IPS DF 4.7 (cell line): ENCODE data around the gene FFAR1.

Experiments used
- DNase-seq: peaks from one replicate; pipeline ENCODE4 v3.0.0-alpha.2; 2013; ENCODE audit warnings: low spot score; ENCODE audit errors: extremely low read depth

The FFAR1 gene, protein sequence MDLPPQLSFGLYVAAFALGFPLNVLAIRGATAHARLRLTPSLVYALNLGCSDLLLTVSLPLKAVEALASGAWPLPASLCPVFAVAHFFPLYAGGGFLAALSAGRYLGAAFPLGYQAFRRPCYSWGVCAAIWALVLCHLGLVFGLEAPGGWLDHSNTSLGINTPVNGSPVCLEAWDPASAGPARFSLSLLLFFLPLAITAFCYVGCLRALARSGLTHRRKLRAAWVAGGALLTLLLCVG (N-terminal part only)

DNA sequence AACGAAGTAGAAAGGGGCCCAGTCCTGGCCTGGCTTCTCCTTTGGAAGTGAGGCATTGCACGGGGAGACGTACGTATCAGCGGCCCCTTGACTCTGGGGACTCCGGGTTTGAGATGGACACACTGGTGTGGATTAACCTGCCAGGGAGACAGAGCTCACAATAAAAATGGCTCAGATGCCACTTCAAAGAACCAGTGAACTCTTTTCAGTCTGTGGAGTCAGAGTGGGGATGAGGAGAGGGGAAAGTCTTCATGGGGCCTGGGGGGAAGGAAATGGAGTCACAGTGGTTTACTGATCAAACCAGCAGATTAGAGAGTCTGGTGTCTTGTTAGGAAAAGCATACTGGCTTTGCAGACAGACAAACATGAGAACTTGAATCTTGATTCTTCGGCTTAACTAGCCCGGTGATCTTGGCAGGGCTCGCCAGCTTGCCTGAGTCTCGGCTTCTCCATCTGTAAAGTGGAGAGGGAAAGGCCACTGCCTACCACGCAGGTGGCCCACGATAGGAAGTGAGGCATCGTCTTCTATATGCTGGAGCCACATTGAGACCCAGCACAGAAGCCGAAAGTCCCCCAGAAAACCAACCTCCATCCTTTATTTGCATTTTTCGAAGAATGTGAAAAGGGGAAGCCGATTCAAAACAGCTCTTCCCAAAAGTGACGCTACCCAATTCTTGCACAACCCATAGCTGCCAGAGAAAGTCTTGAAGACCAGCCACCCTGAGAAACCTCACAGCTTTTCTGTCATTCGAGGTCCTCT is at the start of gene FFAR1:
FFAR1 (plus strand) TSS at position 732 of the 759 bp plus-strand sequence. CDS start 3,650 bp downstream, outside the sequence.
- no peak for DNase-seq

DNA sequence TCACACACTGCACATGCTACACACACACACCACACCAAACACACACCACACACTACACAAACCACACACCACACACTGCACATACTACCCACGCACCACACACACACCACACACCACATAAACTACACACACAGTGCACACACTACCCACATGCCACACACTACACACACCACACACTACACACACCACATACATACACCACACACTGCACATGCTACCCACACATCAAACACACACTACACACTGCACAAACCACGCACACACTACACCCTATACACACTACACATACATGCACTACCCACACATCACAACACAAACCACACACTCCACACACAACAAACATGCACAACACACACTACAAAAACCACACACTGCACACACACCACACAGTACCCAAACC is 49.8 kb upstream of the FFAR1 start:
- DNase-seq: no peak

DNA sequence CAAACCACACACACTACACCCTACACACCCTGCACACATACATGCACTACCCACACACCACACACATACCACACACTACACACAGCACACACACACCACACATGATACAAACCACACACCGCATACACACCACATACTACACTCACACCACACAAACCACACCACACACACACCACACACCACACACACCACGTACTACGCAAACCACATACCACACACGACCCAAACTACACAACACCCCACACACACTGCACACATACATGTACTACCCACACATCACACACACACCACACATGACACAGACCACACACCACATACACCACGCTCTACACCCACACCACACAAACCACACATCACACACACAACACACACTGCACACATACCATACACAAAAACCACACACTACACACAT is 49.1 kb upstream of the FFAR1 start:
- DNase-seq: no peak

DNA sequence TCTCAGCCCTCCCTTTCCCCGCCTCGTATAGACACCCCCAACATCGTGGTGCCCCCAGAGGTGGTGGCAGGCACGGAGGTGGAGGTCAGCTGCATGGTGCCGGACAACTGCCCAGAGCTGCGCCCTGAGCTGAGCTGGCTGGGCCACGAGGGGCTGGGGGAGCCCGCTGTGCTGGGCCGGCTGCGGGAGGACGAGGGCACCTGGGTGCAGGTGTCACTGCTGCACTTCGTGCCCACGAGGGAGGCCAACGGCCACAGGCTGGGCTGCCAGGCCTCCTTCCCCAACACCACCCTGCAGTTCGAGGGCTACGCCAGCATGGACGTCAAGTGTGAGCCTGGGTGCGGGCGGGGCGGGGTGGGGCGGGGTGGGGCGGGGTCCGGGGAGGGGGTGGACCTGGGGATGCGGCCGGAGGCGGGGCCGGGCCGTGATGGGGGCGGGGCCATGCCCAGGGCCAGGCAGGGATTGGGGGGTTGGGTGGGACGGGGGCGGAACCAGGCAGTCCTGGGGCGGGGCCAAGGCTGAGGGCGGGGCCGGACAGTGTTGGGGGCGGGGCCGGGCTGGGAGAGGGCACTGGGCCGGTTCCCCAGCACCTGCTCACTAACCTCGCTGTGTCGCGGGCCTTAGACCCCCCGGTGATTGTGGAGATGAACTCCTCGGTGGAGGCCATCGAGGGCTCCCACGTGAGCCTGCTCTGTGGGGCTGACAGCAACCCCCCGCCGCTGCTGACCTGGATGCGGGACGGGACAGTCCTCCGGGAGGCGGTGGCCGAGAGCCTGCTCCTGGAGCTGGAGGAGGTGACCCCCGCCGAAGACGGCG is 48.0 kb upstream of the FFAR1 start:
- DNase-seq: no peak

DNA sequence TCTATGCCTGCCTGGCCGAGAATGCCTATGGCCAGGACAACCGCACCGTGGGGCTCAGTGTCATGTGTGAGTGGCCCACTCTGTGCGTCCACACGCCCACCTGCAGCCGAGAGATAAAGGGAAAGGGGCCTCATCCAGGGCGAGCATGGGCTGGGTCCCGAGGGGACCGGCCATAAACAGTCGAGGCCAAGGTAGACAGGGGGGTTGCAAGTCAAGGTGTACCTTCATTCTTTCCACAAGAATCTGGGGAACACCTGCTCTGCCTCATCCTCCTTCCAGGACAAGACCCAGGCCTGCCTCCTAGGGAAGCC is 47.4 kb upstream of the FFAR1 start:
- DNase-seq: no peak

DNA sequence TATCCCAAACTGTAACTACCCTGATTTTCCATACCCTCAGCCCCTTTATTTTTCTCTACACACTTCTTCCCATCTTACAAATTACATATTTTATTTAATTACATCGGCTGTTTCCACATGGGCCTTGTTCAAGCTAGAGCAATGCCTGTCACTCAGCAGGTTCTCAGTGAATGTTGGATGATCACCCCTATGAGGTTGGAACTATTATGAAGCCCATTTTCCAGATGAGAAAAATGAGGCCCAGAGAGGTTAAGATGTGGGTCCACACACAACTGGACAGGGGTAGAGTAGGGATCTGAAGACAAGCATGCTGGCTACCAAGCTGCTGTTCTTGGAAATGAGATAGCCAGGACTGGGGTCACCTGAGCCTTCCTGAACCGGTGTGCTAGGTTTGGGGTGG is 45.7 kb upstream of the FFAR1 start:
- DNase-seq: no peak

DNA sequence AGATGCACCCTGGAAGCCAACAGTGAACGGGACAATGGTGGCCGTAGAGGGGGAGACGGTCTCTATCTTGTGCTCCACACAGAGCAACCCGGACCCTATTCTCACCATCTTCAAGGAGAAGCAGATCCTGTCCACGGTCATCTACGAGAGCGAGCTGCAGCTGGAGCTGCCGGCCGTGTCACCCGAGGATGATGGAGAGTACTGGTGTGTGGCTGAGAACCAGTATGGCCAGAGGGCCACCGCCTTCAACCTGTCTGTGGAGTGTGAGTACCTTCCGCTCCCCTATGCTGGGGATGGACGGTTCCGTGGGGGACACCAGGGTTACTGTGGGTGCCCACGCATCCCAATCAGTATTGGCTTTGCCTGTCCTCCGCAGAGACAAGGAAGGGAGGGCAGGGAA is 45.3 kb upstream of the FFAR1 start:
- no peak for DNase-seq

DNA sequence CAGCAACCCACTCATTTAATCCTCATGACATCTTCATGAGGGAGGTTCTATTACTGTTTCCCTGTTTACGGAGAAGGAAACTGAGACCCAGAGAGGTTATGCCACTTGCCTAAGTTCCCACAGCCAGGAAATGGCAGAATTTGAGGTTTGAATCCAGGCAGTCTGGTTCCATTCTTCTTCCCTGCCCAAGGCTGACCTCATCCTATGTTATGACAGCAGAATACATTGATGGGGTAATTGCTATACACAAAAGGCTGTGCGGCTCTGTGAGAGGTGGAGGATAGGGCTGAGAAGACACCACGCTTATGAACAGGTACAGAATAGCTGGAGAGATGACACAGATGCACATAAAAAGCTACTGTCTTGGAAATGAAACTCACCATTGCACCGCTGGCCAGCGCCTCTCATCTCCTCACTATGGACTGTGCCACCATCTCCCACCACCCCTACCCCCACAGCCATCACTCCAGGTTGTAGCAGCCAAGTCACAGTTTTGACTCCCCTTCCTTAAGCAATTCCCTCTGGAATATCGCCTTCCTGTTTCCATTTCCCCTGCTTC is 44.3 kb upstream of the FFAR1 start:
- DNase-seq: no peak

DNA sequence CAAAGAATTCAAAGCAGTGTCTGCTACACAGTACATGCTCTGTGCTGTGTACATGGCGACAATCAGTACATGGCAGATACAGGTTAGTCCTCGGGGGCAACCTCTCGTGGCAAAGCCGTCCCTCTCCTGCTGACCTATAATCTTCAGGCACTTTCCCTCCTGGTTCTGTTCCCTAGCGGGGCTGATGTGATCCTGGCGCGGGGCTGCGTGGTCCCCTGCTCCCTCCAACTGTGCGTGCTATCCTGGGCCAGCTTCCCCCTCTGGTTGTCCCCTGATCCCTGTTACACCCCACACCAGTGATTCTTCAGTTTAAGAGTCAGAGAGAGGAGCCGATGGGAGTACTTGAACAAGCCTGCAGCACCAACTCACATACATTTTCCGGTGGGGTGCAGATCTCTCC is 43.7 kb upstream of the FFAR1 start:
- DNase-seq: no peak

DNA sequence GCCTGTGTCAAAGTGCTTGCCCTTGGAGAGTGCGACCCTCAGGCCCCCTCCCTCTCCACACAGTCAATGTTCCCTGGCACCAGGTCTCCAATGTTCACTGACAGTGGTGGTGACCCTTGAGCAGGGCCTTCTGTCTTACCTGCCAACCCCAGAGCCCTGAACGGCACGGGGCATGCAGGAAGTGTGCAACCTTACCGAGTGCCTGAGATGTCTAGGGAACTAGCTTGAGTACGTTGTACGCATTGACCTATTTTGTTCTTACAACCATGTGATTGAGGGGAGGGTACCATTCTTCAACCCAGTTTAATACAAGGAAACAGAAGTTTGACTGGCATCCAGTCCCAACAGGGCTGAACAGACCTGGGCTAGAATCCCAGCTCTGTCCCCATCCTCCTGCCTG is 42.5 kb upstream of the FFAR1 start:
- no peak for DNase-seq

DNA sequence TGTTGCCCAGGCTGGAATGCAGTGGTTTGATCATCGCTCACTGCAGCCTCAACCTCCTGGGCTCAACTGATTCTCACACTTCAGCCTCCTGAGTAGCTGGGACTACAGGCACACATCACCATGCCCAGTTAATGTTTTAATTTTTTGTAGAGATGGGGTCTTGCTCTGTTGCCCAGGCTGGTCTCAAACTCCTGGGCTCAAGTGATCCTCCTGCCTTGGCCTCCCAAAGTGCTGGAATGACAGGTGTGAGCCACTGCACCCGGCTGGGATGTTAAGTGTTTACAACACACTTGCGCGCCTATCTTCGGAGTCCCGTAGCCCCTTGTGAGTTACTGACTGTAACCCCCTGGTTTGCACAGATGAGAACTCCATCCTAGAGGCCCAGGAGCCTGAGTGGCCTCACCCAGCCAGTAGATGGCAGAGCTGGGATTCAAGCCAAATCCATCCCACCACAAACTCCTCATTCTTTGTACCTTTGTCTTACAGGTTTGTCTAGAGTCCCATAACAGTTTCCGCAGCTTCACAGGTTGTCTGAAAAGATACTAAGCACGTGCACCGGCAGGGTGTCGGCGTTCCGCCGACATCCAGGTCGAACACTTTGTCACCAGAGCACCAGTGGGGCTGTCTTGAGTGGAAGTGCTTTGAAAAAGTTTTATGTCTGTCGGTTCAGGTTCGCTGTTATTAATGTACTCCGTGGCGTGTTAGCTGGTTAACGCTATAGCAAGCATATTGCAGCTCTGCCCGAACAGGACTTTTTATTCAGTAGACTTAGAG is 41.0 kb upstream of the FFAR1 start:
- no peak for DNase-seq

DNA sequence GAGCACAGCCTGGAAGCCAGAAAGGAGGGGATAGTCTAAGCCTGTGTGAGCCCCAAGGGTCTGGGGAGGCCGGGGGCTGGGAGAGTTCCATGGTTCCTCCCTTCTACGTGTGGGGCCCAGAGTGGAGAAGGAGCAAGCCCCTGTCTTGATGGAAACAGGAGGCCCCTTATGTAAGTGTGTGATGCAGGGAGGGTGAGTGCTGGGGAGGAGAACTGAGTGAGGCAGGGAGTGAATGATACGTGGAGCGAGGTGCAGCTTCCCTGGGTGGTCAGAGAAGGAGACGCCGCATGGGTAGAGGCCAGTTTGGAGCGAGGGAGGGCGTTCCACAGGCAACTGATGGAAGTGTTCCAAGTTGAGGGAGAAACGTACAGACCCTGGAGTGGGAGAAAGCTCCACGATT is 39.8 kb upstream of the FFAR1 start:
- no peak for DNase-seq

DNA sequence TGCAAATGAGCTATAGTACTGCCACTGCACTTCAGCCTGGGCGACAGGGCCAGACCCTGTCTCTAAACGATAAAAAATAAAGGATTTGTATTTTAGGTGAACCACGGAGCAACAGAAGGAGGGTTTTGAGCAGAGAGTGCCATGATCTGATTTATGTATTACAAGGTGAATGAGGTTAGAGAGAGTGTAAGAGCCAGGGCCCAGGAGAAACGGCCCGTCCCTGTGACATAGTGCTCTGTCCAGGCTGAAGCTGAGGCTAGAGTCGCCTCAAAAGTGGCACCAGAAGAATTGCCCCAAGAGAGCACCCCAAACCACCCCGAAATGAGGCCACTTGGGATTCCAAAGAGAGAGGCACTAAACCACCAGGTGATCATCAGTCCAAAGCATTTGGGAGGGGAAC is 38.8 kb upstream of the FFAR1 start:
- DNase-seq: no peak

DNA sequence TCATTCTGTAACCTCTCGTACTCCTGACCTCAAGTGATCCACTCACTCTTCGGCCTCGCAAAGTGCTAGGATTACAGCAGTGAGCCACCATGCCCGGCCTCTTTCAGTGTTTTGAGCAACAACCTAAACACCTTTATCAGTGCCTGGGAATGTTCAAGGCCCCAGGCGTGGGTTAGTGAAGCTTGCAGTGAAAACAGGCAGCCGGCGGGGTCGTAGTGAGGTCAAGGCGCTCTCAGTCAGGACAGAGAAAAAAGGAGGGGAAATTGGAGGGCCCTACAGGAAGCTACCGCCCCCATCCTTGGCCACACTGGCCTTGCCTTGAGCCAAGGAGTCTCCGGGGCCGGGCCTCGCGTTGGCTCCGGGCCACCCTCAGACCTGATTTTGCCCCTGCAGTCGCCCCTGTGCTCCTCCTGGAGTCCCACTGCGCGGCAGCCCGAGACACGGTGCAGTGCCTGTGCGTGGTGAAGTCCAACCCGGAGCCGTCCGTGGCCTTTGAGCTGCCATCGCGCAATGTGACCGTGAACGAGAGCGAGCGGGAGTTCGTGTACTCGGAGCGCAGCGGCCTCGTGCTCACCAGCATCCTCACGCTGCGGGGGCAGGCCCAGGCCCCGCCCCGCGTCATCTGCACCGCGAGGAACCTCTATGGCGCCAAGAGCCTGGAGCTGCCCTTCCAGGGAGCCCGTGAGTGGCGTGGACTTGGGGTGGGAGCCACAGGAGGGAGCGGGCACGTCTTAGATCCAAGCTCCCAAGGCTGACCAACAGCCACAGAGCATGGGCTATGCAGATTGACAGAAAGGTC is 38.0 kb upstream of the FFAR1 start:
- DNase-seq: no peak

DNA sequence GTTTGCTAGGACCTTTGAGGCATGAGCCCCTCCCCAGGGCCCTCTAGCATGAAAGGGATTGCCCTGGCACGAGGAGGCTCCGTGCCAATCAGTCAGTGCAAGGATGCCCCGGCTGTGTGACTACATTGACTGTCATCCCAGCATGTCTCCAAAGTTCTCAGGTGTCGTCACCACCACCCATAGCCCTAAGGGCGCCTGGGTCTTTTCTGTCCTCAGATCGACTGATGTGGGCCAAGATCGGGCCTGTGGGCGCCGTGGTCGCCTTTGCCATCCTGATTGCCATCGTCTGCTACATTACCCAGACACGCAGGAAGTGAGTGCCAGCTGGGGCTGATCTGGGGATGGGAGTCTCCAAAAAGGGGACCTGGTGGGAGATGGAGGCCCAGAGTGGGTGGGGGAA is 37.4 kb upstream of the FFAR1 start:
- DNase-seq: no peak

DNA sequence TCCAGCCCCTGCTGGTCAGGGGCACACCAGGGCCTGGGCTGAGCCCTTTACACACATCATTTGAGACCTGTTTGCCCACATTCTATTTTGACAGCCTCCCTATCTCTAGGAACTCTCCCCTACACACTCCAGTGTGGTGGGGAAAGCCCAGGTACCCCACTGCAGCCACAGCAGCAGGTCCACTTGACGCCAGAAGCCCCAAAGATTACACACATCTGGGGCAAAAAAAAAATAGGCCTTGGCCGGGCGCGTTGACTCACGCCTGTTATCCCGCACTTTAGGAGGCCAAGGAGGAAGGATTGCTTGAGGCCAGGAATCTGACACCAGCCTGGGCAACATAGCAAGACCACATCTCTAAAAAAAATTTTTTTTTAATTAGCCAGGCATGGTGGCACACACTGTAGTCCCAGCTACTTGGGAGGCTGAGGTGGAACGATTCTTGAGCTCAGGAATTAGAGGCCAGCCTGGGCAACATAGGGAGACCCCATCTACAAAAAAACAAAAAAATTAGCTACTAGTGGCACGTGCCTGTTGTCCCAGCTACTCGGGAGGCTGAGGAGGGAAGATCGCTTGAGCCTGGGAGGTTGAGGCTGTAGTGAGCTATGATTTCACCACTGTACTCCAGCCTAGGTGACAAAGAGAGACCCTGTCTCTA is 36.8 kb upstream of the FFAR1 start:
- no peak for DNase-seq

DNA sequence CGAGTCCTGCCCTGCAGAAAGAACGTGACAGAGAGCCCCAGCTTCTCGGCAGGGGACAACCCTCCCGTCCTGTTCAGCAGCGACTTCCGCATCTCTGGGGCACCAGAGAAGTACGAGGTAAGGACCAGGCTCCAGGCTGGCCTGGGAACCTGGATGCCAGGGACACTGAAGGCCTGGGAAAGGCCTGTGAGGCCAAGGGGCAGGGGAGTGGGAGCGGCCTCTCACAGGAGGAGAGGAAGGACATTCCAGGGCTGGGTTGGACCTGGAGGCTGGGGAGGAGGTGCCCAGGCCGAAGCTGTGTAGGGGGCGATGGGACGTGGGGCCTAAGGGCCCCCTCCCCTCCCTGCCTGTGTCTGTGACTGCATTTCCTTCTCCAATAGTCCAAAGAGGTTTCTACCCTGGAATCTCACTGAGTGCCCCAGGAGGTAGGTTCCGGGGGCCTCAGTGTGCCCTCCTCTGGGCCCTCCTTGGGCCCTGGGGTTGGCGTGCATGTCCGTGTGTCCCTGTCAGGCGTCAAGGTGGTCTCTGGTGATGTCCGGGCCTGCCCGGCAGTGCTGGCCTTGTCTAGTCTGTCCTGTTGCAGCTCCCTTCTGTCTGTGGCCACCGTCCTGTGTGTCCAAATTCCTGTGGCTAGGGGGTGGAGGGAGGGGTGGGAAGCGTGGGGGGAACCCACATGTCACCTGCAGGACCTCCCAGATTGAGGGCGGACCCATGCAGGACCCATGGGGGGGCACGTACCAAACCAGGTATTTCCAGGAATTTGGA is 35.6 kb upstream of the FFAR1 start:
- no peak for DNase-seq

DNA sequence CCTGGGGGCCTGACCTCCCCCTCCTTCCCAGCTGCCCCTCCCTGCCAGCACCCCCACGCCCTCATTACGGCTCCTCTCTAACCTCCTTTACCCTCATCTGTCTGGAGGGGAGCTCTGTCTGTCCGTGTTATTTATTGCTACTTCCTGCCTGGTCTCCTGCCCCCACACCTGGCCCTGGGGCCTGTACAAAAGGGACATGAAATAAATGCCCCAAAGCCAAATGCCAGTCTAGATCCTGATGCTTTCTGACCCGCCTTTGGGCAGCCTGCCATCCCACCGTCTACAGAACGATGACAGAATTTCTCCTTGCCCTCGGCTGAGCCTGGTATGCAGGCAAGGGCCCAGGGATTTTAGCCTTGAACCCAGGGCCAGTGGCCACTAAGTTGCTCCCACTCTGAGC is 34.1 kb upstream of the FFAR1 start:
- DNase-seq: no peak

DNA sequence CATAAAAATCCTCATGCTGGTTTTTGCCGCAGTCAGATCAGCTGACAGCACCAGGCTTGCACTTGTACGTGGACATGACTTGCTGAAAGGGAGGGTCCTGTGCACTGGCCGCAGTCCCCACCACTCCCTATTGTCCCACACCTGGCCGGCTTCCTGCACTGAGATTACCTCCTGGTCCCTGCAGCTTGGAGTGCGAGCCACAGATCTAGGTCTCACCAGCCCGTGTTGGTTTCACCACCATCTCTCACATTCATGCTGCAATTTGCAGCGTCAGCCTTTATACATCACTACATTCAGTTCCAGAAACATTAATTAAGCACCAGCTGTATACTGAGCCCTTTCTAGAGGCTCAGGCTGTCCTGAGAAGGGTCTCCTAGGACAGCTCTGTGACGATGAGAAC is 33.7 kb upstream of the FFAR1 start:
- no peak for DNase-seq
